HG02938 (cell line): ENCODE results near the gene KIAA0232.
"Not testable (repeated sequence)": the region's sequence is repeated elsewhere in the genome, so short reads cannot be mapped to it uniquely, and the experiment has no call there.

Source experiments
- ATAC-seq: cut with Tn5 transposase; IDR thresholded peaks from one replicate; pipeline ENCODE4 v1.9.1; 2021; ENCODE audit warnings: mild to moderate bottlenecking, moderate library complexity; ENCODE audit not compliant: unreplicated experiment

Gene KIAA0232

DNA sequence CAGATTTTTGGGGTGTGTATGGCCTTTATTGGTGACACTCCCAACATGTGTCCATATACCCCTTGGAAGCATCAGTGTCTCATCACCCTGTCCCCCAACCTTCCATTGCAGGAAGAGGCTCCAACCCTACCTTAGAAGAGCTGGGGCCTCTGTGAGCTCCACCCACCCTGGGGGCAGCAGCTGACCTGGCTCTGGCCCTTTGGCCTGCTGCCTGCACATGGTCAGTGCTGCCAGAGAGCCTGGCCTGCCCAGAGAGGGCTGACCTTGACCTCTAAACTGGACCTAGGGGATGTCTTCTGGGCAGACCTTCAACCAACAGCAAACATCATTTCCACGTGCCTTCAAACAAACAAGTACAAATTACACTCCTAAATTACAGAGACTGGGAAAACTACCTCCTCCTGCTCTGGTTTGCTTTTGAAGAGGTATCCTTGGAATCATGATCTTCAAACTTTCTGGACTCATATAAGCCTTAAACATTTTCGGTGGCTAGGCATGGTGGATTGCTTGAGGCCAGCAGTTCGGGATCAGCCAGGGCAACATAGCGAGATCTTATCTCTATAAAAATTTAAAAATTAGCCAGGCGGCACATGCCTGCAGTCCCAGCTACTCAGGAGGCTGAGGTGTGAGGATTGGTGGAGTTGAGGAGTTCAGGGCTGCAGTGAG lies 27.3 kb upstream of the KIAA0232 start:
- ATAC-seq, result no peak

DNA sequence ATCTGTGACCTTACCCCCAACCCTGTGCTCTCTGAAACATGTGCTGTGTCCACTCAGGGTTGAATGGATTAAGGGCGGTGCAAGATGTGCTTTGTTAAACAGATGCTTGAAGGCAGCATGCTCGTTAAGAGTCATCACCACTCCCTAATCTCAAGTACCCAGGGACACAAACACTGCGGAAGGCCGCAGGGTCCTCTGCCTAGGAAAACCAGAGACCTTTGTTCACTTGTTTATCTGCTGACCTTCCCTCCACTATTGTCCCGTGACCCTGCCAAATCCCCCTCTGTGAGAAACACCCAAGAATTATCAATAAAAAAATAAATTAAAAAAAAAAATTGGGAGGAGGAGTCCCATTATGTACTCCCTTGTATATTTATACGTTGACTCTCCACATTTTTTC lies 26.2 kb upstream of the KIAA0232 start:
- ATAC-seq, result not testable (repeated sequence)

DNA sequence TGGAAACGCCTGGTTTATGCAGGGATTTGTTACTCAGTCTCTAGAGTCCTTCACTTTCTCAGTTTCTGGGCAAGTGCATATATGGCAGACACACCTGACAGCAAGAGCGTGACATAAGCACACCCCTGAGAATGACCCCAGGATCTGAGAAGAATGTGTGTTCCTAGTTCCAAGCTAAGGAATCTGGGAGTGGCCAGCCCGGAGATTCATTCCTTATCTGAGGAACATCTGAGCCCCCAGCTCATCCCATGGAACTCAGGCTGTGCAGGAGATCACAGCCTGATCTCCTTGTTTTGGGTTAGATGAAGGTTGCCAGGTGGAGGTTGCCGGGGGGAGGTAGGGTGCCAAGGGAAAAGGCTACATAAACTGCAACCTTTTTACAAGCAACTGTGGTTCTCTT lies 23.8 kb upstream of the KIAA0232 start:
- ATAC-seq, result no peak

DNA sequence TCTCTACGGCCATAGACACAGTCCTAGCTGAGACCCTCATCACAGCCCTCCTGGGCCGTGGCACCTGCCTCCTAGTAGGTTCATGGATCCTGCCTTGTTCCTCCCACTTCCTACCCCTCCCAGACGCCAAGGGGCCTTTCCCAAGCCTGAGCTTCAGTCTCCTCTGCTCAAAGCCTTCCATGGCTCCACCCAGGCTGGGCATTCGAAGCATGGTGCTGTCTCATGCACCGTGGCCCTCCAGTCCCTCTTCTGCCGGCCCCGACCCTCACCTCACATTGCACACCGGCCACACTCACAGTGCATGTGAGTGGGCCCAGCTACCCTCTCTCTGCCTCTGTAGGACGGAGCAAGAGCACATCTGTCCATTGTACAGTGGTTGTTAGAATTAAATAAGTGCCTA lies 21.7 kb upstream of the KIAA0232 start:
- no peak for ATAC-seq

DNA sequence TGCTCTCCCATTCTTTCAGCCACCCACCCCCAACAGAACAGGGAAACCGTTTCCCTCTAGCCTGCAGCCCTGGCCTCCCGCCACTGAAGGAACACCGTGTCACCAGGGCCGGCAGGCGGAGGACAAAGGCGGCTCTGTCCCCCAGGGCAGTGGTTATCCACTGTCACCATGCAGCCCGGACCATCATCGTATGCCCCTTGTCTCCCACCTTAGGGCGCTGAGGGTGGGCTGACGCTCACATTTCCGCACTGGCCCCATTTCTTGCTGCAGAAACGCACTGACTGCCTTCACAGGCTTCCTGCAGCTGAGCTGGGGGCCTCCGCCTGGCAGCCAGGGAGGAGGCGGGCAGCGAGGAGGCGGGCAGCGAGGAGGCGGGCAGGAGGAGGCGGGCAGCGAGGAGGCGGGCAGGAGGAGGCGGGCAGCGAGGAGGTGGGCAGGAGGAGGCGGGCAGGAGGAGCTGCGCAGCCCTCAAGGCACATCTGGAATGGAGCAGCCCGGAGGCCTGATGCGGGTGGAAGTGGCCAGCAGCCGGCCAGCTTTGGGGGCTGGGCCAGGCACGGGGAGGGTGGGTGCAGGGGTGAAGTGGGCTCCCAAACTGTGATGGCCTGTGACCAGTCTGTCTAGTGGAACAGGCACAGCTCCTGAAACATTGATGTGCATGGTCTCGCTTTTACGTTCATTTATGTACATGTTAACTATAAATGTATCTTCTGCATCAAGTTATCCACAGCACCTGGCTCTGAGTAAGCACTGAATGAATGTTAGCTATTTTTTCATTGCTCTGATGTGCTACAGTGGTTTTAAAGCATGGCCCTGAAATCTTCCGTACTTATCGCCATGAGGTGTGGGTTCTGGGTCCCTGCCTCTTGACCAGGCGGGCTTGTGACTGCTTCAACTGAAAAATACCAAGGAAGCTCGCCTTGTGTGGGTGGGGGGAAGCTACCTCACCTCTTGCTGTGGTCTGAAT lies 20.6 kb upstream of the KIAA0232 start:
- ATAC-seq, result no peak

DNA sequence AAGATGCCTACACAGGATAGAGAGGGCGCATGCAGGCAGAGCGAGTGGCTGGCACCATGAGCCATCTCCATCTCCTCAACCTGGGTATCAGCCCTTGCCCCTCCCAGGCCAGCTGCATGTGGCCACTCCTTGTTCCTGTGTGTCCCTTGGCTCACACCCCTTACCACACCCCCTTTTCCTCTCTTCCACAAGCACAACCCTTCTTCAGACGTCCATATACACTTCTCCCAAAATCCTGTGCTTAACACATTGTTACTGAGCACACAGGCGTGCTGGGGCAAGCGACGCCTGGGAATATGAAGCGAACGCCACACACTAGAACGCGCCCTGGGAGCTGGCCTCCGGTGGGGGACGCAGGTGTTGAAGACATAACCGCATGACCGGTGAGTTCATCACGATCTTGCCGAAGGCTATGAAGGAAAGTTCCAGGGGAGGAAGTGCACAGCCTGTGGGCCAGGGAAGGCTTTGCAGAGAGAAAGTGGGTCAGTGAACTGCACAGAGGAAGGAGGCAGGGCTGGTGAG lies 19.1 kb upstream of the KIAA0232 start:
- ATAC-seq, result no peak

DNA sequence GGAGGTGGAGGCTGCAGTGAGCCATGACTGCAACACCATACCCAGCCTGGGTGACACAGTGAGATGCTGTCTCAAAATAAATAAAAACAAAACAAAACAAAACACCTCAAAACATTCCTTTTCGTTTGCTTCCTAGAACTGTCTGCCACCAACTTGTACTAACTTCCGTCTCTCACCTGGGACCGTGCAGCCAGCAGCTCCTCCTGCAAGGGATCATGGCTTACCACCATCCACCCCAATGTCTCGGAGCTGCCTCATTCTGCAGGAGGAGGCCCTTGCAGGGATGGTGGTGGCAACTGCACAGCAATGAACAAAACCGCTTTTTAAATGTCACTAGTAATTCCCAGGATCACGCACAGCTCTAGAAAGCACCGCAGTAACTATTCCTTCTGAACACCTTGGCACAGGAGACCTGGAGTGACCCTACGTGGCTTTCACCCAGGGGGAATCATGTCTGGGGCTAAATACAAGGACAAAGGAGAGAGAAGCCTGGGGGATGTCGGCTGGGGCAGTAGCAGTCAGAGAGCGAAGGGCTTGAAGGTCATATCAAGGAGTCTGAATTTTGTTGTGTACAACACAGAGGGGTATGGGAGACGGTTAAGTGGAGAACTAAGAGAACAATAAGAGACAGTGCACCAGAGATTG lies 17.4 kb upstream of the KIAA0232 start:
- ATAC-seq, result no peak

DNA sequence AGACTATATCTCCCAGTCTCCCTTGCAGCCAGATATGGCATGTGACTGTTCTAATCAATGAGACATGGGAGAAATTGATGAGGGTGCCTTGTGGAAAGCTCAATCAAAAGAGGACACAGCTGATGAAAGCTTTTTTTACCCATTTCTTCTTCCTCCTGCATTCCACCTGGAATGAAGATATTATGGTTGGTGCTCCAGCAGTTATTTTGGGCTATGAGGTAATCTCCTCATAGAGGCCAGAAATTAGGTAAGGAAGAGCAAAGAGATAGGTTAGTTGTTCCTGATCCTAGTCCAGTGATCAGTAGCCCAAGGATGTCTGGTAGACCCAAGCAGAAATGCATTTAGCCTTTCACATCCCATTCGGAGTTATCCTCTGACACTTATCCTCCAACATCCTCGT lies 16.8 kb upstream of the KIAA0232 start:
- no peak for ATAC-seq

DNA sequence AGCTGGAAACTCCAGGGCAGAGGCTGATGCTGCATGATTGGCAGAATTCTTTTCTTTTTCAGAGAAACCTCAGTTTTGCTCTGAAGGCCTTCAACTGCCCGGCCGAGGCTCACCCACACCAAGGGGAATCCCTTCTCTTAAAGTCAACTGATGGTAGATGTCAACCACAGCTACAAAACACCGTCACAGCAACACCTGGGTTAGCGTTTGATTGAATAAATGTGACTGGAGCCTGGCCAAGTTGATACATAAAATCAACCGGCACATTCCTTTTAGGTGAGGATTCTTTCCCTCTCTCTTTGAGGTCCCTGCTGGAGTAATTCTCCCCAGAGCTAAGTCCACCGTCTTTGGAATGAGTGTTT lies 15.2 kb upstream of the KIAA0232 start:
- ATAC-seq, result no peak

DNA sequence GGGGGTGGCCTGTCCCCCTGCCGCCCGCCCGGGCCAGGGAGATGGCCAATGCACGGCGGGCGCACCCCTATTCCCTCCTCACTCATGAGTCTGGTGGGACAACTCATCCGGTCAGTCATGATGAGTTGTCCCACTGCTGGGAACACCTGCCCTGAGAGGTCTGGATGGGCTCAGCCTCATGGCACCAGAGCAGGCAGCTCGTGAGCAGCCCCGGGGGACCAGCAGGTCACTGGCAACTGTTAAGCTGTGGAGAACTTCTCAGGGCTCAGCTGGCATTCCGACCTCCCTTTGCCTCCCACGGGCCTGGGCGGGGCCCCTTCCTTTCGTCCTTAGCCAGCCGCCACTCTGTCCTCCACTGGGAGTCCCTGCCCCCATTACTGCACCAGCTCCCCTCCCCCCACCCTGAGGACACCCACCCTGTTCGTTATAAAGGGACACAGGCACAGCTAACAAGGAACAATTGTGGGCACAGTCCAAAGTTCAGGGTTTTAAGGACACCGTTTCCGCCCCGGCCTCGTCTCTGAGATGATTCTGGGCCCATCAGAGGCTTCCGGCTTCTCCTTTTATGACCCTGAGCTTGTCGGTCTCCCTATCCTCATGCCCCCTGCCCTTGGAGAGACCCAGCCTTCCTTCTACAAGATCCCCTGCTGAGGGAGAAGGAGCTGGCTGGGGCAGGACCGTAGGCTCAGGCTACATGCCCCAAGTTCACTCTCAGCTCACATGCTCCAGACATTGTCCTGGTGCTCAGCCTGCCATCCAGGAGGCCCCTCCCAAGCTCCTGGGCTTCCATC lies 14.6 kb upstream of the KIAA0232 start:
- ATAC-seq, result no peak

DNA sequence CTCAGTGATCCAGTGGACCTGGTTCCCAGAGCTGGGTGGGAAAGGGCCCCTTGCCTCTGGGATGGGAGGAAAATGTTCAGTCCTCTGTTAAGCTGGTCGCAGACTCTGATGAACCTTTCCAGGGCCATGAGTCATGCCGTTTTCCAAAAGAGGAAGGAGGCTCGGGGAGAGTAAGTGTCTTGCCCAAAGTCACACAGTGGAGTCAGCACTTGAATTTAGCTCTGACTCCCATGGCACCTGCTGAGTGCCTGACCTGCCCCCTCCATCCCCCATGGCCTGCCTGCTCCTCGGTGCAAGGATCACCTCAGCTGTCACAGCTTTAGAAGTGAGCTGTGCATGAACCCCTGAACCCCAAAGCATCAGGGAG lies 14.0 kb upstream of the KIAA0232 start:
- no peak for ATAC-seq

DNA sequence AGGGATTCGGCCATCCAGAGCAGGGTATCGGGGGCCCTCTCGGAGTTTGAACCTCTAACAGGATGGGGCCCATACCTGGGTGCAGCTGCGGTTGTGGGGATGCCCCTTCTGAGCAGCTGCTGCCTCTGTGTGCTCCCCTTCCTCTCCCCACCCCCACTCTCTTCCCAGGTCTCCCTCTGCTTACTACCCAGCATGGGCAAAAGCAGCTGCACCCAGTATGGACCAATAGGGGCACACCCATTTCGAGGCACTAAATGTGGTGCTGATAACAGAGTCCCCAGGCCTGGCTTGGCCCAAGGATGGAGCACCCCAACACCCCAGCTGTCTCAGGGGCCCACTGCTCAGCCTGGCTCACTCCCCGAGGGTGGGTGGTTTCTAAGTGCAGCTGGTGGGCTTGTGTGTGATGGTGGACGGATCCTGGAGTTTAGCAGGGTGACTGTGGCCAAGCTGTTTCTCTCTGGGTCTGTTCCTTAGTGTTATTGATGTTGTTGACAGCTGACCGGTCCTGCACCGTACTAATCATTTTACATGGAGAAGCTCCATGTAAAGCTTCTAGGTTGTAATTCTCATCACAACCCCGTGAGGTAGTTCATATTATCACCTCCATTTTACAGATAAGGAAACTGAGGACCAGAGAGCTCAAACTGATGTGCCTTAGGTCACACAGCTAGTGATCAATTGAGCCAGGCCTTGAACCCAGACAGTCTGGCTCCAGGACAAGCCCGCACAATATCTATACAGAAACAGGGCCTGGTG lies 13.1 kb upstream of the KIAA0232 start:
- no peak for ATAC-seq

DNA sequence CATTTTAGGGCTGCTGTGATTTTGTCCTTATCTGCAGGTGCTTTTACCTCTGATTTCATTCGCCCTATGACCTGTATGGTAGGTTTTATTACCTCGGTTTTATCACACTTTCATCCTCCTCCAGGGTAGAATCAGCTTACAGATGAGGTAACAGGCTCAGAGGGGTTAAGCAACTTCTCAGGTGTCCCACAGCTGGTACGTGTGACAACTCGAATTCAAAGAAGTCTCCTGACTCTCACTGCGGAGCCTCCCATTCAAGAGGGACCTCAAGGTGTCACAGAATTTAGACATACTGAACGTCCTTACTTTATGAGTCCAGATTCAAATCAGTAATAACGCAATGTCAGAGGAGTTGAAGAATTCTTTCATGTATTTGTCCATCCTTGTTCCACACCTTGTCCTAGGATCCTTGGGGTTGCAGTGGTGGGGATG lies 12.5 kb upstream of the KIAA0232 start:
- ATAC-seq, result no peak

DNA sequence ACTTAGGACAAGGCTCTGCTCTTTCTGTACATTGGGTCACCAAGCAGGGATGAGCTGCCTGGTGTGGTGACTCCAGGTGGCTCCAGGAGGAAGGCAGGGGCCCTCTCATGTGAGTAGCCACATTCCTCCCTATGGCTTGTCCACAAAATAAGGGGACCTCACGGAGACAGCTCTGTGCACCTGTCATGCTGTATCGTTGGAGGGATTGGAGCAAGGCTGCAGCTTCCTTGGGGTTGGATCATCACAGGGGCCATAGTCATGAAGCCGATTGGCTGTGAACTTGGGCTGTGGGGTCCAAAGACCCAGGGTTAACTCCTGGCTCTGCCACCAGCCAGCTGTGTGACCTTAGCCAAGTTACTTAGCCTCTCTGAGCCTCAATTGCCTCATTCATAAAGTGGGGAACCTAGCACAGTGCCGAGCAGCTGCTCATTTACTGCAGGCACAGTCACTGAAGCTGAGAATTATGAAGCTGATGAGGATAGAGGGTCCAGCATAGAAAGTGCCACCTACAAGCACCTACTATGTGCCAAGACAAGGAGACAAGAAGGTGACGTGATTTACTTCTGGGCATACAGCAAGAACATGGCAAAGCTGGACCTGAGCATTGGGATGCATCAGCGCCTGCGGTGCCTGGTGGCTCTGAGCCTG lies 11.8 kb upstream of the KIAA0232 start:
- ATAC-seq, result no peak

DNA sequence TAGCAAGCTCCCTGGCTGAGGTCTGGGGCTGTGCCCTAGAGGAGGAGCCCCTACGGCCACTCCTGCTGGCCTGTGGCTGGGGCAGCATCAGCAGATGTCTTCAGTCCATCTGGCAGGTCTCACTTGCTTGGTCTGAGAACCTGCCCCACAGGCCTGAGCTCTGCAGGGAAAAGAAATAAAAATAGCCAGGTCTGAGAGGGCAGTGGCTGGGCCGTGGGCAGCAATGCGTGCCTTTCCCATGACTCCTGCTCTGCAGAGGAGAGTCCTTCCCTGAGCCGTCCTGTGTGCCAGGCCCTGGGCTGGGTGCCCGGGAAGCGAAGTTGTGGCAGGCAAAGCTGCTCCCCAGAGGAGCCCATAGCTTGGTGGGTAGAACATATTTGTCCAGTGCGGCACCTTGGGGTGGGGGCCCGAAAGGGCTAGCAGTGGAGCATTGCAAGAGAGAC lies 11.3 kb upstream of the KIAA0232 start:
- no peak for ATAC-seq

DNA sequence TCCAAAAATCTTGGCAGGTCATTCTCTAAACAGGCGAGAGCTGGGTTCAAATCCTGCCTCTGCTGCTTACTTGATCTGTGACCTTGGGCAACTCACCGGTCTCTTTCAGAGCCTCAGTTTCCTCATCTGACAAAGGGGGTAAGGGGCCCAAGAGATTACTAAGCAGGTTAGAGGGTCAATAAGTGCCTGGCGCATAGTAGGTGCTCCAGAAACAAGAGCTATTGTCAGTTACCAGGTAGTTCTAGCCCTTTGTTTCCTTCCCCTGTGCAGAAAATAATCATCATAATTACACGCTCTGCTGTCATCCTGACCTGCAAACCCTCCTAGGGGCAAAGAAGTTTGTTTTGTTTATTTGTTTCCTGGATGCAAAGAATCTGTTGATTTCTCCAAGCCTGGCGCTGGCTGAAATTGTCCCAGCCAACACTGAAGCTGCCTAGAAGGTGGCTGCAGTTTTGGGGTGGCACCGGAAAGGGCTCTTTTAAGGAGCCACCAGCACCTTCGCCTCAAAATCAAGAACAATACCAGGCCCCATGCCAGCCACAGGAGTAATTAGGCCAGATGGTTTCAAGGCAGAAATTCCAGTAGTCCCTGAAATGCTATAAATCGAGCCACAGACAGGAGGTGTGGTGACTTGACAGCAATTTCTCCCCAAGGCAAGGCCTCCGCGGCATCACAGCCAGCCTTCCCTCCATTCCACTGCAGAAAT lies 10.2 kb upstream of the KIAA0232 start:
- ATAC-seq, result no peak

DNA sequence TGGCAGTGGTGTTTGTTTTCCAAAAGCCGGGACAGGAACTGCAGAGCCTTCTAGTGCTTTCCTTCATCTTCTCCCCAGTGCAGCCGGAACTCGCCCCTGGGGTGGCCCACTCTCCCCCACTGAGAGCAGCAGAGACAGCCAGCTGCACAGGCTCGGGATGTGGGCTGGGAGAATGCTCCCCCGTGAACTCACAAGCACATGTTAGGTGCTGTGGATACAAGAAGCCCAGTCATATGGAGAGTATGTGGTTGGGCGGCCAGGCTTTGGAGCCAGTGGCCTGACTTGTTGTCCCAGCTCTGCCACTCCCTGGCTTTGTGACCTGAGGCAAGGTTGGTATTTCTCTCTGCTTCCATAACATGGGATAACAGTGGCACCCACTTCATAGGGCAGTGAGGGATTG lies 9.4 kb upstream of the KIAA0232 start:
- no peak for ATAC-seq

DNA sequence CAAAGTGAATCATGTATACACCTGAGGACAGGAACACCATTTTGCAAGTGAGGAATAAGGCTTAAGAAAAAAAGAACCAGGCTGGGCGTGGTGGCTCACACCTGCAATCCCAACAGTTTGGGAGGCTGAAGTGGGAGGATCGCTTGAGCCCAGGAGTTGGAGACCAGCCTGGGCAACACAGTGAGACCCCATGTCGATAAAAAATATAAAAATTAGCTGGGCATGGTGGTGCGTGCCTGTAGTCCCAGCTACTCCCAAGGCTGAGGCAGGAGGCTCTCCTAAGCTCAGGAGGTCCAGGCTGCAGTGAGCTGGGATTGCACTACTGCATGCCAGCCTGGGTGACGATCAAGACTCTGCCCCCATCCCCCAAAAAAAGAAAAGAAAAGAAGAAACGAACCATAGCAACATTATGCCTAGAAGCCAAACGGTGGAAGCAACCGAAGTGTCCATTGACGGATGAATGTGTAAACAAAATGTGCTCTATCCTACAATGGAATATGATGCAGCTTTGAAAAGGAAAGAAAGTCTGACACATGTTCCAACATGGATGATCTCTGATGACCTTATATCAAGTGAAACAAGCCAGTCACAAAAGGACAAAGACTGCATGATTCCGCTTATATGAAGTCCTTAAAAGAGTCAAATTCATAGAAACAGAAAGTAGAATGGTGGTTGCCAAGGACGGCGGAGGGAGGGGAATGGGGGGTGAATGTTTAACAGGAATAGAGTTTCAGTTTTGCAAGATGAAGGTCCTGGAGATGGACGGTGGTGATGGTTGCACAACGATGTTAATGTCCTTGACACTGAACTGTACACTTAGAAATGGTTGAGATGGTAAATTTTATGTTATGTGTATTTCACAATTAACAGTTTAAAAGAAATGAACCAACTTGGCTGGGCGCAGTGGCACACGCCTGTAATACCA lies 8.6 kb upstream of the KIAA0232 start:
- ATAC-seq, result no peak
